MM.1S (cell line): ENCODE measurements around the gene ESX1.

ENCODE experiments used
- DNase-seq: peaks from one replicate; pipeline ENCODE4 v3.0.0-alpha.2; 2015
- H2AFZ ChIP-seq: fragments of 300-600 bp; sonication (generic); 2 replicates; pipeline ENCODE4 v1.6.0; 2016; ENCODE audit warnings: antibody characterized with exemption, low read length
- H3F3A ChIP-seq: fragments of 300-600 bp; sonication (generic); 2 replicates; pipeline ENCODE4 v1.6.1; 2016; ENCODE audit warnings: mild to moderate bottlenecking, antibody characterized with exemption, low read length, moderate library complexity, mixed read lengths; ENCODE audit not compliant: insufficient read depth
- H3K27ac ChIP-seq: fragments of 300-600 bp; sonication (generic); 2 replicates; pipeline ENCODE4 v1.5.1; 2016; ENCODE audit warnings: mild to moderate bottlenecking, low read length
- H3K27me3 ChIP-seq: fragments of 300-600 bp; sonication (generic); replicated peaks from 2 replicates; pipeline ENCODE4 v1.6.0; 2016; ENCODE audit warnings: low read length; ENCODE audit not compliant: insufficient read depth
- H3K36me3 ChIP-seq: fragments of 300-600 bp; sonication (generic); replicated peaks from 2 replicates; pipeline ENCODE4 v1.6.1; 2016; ENCODE audit warnings: mild to moderate bottlenecking, low read length, mixed read lengths; ENCODE audit not compliant: insufficient read depth
- H3K4me1 ChIP-seq: fragments of 300-600 bp; sonication (generic); 2 replicates; pipeline ENCODE4 v1.6.1; 2016; ENCODE audit warnings: low read length, mixed read lengths
- H3K4me2 ChIP-seq: fragments of 300-600 bp; sonication (generic); 2 replicates; pipeline ENCODE4 v1.6.0; 2016; ENCODE audit warnings: low read depth, low read length
- H3K4me3 ChIP-seq: fragments of 300-600 bp; sonication (generic); 2 replicates; pipeline ENCODE4 v1.5.1; 2016; ENCODE audit warnings: low read length, mixed read lengths
- H3K79me2 ChIP-seq: fragments of 300-600 bp; sonication (generic); 2 replicates; pipeline ENCODE4 v1.6.1; 2016; ENCODE audit warnings: mixed run types, low read length, mixed read lengths
- H3K9ac ChIP-seq: fragments of 300-600 bp; sonication (generic); 2 replicates; pipeline ENCODE4 v1.6.1; 2016; ENCODE audit warnings: low read length, mixed read lengths
- H3K9me2 ChIP-seq: fragments of 300-600 bp; sonication (generic); replicated peaks from 2 replicates; pipeline ENCODE4 v1.6.1; 2016; ENCODE audit warnings: mild to moderate bottlenecking, low read length, mixed read lengths; ENCODE audit not compliant: insufficient read depth
- H3K9me3 ChIP-seq: fragments of 300-600 bp; sonication (generic); replicated peaks from 2 replicates; pipeline ENCODE4 v1.6.1; 2016; ENCODE audit warnings: mild to moderate bottlenecking, low read length, mixed read lengths; ENCODE audit not compliant: insufficient read depth
- H4K20me1 ChIP-seq: fragments of 300-600 bp; sonication (generic); 2 replicates; pipeline ENCODE4 v1.6.1; 2016; ENCODE audit warnings: mild to moderate bottlenecking, low read length, moderate library complexity, mixed read lengths; ENCODE audit not compliant: insufficient read depth
- CTCF ChIP-seq: fragments of 300-600 bp; sonication (generic); IDR thresholded peaks from 2 replicates; pipeline ENCODE4 v1.5.1; 2016; ENCODE audit warnings: antibody characterized with exemption, low read length, mixed read lengths
- EZH2 ChIP-seq: fragments of 300-600 bp; sonication (generic); optimal IDR thresholded peaks from 2 replicates; pipeline ENCODE3; 2017; ENCODE audit warnings: low read depth, mild to moderate bottlenecking, antibody characterized with exemption, low read length, mixed read lengths
- EZH2phosphoT487 ChIP-seq: fragments of 300-600 bp; sonication (generic); IDR thresholded peaks from 2 replicates; pipeline ENCODE4 v1.6.1; 2018; ENCODE audit warnings: antibody characterized with exemption, low read length

The ESX1 gene

DNA sequence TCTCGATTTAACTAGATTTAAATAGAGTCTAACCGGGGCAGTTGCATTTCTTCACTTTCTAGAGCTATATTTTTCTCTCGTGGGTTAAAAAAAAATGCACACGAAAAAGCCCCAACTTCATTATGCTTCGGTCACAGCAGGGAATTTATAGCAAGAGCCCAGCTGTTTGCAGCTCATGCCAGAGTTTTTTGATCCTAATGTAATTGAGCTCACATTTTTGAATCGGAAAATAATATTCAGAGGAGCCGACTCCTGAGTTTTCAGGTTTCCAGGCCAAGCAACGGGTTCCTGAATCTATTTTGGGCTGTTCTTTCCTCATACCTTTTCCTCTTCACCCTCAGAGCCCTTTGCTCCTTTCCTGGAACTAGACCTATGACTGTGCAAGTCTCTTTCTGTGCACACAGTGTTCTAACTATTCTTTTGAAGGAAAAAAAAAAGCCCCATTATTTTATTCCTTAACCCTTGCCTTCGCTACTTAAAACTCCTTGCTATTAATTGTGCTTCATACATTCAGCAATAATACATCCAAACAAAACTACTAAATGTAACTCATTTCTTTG is 27.5 kb upstream of the ESX1 start:
- H3K27me3 ChIP-seq, result no peaks in the 10 kb centered on the region
- no peak overlapping the region for H3K4me3 ChIP-seq
- no peaks in the 10 kb centered on the region for H3K79me2 ChIP-seq
- no peaks in the 10 kb centered on the region for H3K4me1 ChIP-seq
- no peaks in the 10 kb centered on the region for H3K9me3 ChIP-seq
- no peaks in the 10 kb centered on the region for H3K36me3 ChIP-seq
- no peak overlapping the region for H2AFZ ChIP-seq
- no peak overlapping the region for H3K9ac ChIP-seq
- no peaks in the 10 kb centered on the region for H4K20me1 ChIP-seq
- no peaks in the 10 kb centered on the region for H3K9me2 ChIP-seq
- H3F3A ChIP-seq, result no peaks in the 10 kb centered on the region
- no peak for DNase-seq
- H3K27ac ChIP-seq, result no peak overlapping the region
- no peak overlapping the region for H3K4me2 ChIP-seq
- TF ChIP-seq CTCF (no peak), EZH2phosphoT487 (no peak), EZH2 (no peak)

GRCh38 chrX:104281564-104281963 is 26.8 kb upstream of the ESX1 start:
- Histone ChIP-seq H3K27me3 (no peaks in the 10 kb centered on the region), H3K9me2 (no peaks in the 10 kb centered on the region), H3K4me2 (no peak overlapping the region), H3K4me3 (no peak overlapping the region), H3K9ac (no peak overlapping the region), H4K20me1 (no peaks in the 10 kb centered on the region), H3K4me1 (no peaks in the 10 kb centered on the region), H2AFZ (no peak overlapping the region), H3F3A (no peaks in the 10 kb centered on the region), H3K27ac (no peak overlapping the region), H3K9me3 (no peaks in the 10 kb centered on the region), H3K36me3 (no peaks in the 10 kb centered on the region), H3K79me2 (no peaks in the 10 kb centered on the region)
- DNase-seq, result no peak
- TF ChIP-seq EZH2 (no peak), CTCF (no peak), EZH2phosphoT487 (no peak)

- Histone ChIP-seq H3K4me3 (no peak overlapping the region), H3F3A (no peaks in the 10 kb centered on the region), H3K9ac (no peak overlapping the region), H2AFZ (no peak overlapping the region), H3K27me3 (no peaks in the 10 kb centered on the region), H3K9me3 (no peaks in the 10 kb centered on the region), H3K9me2 (no peaks in the 10 kb centered on the region), H3K79me2 (no peaks in the 10 kb centered on the region), H4K20me1 (no peaks in the 10 kb centered on the region), H3K4me1 (no peaks in the 10 kb centered on the region), H3K36me3 (no peaks in the 10 kb centered on the region), H3K27ac (no peak overlapping the region), H3K4me2 (no peak overlapping the region)
- no peak for DNase-seq
- TF ChIP-seq EZH2phosphoT487, result no peak
- no peak for TF ChIP-seq CTCF
- TF ChIP-seq EZH2, result no peak
Measured at GRCh38 chrX:104280609-104281008, 25.9 kb upstream of the ESX1 start.
